ENCODE results near the gene PDHB.
"Not testable (repeated sequence)": the region's sequence is repeated elsewhere in the genome, so short reads cannot be mapped to it uniquely, and the experiment has no call there.

Gene PDHB

DNA sequence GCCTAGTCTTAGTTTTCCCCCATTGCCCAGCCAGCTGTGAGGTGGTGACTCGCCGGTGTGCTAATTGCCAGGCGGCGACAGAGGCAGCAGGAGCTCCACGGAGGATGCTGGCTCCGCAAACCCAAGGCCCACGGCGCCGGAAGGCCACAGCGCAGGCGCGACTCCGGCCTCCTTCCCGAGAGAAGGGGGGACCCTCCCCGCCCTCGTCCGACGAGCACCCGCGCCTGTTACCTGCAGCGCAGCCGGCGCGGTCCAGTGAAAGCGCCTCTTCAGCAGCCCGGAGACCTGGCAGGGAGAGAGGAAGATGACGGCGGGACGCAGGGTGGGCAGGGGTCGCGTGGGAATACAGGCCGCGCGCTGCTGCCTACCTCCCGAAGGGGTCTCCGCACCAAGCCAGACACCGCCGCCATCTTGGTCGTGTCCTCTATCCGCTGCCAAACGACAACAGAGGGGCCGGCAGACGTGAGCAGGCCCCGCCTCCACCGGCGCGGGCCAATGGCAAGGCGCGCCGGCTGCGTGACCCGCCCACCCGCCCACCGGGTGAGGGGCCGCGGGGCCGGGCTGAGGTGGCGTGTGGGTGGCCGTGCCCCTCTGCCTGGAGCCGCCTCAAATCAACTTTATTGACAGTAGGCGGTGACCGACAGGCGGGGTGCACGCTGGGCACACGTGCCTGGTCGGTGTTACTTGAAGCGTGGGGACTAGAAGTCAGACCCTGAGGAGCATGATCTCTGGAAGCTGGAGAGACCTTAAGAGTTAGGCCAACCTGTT, at the start of gene PDHB:
TSS of gene PDHB (minus strand) at position 433 of the 768 bp plus-strand sequence. CDS start at position 410, 23 bp downstream.
- DNase-seq = peak; percentile 94

GRCh38 chr3:58482917-58483636, 49.4 kb upstream of the PDHB start:
- DNase-seq = no peak

GRCh38 chr3:58480309-58480708, 46.7 kb upstream of the PDHB start:
- no peak for DNase-seq

DNA sequence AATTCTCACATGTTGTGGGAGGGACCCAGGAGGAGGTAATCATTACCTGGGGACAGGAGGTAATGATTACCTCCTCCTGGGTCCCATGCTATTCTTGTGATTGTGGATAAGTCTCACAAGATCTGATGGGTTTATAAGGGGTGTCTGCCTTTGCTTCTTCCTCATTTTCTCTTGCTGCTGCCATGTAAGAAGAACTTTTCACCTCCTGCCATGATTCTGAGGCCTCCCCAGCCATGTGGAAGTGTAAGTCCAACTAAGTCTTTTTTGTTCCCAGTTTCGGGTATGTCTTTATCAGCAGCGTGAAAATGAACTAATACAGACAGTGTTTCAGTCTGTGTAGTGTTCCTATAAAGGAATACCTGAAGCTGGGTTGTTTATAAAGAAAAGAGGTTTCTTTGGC, 45.1 kb upstream of the PDHB start:
- no peak for DNase-seq

GRCh38 chr3:58474967-58475578, 41.4 kb upstream of the PDHB start:
- DNase-seq = no peak

GRCh38 chr3:58474348-58474911, 40.8 kb upstream of the PDHB start:
- DNase-seq = no peak

DNA sequence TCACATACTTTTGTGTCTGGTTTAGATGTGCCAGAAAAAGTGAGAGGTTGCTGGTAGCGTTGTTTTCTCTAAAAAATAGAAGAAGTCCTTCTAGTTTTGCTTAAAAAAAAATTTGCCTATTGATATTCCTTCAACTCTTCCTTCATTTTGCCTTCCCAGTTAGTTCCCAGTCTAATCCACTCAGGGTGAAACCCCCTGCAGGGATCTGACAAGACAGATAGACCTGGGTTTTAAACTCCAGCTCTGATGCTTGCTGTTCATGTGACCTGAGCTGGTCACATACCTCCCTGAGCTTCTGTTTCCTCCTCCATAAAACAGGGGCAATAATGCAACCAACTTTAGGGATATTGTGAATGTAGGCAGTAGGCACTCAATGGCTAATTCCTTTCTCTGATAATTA, 39.6 kb upstream of the PDHB start:
- no peak for DNase-seq

GRCh38 chr3:58471025-58471887, 37.6 kb upstream of the PDHB start:
- DNase-seq = peak; percentile 58

DNA sequence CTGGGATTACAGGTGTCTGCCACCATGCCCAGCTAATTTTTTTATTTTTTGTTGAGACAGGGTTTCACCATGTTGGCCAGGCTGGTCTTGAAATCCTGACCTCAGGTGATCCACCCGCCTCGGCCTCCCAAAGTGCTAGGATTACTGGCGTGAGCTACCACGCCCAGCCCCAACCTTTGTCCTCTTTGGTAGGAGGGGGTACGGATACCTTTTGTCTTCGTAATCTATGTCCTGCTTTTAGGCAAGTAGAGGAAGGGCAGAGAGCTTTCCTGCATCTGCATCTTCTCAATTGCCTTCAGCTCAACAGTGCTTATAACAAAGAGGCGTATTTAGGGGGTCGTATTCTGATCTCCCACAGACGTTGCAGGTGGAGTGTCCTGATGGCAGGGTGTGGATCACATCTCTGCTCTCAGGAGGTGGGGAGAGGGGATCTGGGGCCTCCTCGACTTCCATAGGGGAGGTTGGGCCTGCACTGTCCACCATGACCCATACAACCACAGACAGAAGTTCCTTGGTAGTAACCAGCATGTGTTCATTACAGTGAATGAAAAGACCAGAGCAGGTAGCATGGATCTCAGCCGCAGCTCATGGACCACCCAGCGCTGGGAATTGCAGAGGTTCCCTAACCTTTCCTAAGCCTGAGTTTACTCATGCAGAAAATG, 36.9 kb upstream of the PDHB start:
- DNase-seq = no peak

DNA sequence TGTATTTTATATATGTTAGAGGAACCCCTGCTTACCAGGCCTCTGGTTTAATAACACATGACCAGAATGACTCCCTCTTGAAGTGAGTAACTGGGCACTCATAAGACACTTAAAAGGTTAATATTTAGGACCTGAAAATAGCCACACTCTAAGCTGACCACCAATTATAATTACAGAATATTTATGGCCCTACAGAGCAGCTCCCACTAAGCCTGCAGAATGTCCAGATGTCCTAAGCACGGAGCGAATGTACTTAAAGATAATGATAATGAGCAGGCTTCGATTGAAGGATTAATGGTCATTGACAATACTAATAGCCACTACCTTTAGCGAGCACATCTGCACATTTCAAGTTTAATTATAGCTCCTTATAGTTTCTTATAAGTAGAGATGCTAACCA, 35.5 kb upstream of the PDHB start:
- DNase-seq = no peak

- DNase-seq = no peak
Measured at GRCh38 chr3:58466899-58467563, 33.4 kb upstream of the PDHB start.

GRCh38 chr3:58464866-58465265, 31.2 kb upstream of the PDHB start:
- DNase-seq = no peak

GRCh38 chr3:58463942-58464271, 30.3 kb upstream of the PDHB start:
- DNase-seq = no peak

DNA sequence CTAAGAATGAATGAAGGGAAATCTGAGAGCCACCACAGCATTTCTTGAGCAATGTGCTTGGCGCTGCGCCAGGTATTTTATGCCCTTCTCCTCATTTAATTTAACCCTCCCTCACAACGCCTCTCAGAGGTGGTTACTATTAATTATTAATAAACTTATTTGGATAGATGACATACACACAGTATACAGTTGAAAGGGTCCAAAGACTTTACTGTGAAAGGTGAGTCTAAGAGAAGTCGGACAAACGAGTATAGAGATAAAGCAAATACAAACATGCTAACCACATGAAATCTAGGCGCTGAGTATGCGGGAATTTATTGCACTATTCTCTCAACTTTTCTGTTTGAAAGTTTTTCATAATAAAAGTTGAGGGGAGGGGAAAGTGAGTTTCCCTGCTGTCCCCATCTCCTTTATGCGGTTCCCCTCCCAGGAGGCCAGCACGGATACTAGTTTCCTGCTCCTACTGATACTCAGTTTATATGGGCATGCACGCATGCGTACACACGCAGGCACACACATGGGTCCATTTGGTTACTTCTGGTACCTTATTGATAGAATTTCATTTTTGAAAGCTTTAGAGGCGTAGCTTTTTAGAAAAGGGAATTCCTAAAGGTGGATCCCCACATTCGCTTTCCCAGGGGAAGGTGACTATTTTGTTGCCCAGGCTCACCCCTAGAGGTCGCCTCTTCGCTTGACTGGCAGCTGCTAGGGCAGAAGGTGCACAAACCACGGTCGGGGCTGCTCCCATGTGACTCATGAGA, 29.7 kb upstream of the PDHB start:
- peak; percentile 82 for DNase-seq

DNA sequence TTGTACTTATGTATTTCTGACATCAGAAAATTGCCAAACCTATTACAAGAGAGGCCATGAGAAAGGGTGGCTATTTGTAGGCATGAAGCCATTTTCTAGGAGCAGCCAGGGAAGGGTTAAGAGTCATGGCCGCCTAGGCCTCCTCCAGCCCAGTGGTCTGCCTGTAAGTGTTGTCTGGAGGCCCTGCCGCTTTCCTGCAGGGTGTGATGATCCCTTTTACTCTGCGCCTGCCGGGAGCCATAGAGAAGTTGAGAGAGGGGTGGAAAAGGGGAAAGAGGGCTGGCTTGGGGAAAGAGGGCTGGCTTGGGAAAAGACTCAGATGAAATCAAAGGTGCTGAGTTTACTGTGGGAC, 29.2 kb upstream of the PDHB start:
- DNase-seq = no peak

DNA sequence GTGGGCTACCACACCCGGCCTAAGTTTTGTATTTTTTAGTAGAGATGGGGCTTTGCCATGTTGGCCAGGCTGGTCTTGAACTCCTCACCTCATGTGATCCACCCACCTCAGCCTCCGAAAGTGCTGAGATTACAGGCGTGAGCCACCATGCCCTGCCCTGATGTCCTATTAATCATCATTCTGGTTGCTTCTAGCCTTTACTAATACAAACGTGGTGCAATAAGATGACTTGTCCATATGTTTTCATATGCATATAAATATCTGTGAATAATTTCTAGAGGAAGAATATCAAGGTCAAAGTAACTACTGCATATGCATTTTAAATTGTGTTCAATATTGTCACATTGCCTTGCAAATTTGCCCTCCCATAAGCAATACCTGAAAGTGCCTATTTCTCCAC, 25.5 kb upstream of the PDHB start:
- no peak for DNase-seq

DNA sequence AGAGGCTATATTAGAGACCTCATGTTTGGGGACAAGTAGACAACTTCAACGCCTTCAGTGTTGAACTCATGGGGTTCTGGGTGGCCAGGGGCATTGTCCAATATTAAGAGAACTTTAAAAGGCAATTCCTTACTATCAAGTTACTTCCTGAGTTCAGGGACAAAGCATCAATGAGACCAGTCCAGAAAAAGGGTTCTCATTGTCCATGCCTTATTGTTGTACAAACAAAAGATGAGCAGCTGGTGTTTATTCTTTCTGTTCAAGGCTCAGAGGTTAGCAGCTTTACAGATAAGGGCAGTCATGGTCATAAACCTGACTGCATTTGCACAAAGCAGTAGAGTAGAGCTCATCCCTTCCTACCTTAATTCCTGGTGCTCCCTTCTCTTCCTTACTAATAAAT, 18.5 kb upstream of the PDHB start:
- no peak for DNase-seq

DNA sequence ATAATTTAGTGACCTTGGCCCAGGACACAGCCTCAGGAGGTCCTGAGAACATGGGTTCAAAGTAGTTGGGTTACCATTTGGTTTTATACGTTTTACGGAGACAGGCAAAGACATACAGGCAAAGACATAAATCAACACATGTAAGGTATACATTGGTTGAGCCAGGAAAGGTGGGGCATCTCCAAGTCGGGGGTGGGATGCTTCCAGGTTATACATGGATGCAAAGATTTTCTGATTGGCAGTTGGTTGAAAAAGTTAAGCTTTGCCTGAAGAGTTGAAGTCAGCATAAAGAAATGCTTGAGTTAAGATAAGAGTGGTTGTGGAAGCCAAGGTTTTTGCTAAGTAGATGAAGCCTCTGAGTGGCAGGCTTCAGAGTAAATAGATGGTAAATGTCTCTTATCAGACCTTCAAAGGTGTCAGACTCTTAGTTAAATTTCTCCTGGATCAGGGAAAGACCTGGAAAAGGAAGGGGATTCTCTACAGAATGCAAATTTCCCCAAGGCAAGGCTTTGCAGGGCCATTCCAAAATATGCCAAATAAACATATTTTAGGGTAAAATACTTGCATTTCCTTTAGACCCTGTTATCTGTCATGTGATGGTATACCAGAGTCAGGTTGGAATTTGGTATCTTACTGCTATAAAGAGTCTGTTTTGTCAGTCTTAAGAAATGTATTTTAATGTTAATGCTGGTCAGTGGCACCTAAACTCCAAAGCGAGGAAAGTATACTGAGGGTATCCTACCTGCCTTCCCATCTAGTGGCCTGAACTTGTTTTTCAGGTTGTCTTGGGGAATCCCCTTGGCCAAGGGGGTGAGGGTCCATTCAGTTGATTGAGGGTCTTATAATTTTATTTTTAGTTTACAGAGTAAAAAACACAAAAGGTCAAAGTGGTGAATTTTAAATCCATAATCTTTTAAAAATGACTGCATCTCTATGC, 8.2 kb upstream of the PDHB start:
- DNase-seq = no peak

DNA sequence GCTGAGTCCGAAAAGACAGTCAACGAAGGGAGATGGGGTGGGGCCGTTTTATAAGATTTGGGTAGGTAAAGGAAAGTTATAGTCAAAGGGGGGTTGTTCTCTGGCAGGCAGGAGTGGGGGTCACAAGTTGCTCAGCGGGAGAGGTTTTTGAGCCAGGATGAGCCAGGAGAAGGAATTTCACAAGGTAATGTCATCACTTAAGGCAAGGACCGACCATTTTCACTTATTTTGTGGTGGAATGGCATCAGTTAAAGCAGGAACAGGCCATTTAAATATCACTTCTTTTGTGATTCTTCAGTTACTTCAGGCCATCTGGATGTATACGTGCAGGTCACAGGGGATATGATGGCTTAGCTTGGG, 7.3 kb upstream of the PDHB start:
- DNase-seq = not testable (repeated sequence)

DNA sequence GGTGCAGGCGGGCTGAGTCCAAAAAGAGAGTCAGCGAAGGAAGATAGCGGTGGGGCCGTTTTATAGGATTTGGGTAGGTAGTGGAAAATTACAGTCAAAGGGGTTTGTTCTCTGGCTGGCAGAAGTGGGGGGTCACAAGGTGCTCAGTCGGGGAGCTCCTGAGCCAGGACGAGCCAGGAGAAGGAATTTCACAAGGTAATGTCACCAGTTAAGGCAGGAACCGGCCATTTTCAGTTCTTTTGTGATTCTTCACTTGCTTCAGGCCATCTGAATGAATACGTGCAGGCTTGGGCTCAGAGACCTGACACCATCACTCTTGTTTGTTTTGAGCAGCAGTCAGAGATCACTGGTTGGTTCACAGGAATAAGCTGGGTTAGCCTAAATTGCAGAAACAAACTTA, 3.6 kb upstream of the PDHB start:
- not testable (repeated sequence) for DNase-seq

Data from CD4-positive, alpha-beta T cell treated with Interleukin-17A for 4 hours (primary cell).